B cell (primary cell): ENCODE data around the gene CTIF. TPM values are rescaled to one million over a fixed set of nuclear protein-coding genes. Genes with fewer than 3 reads are reported as not detected.

ENCODE experiments used
- ATAC-seq: fragments of 200-7000 bp; cut with Tn5 transposase; one replicate; pipeline ENCODE4 v1.10.0; 2021; ENCODE audit warnings: low read depth, mild to moderate bottlenecking, moderate number of reproducible peaks, moderate library complexity
- CTCF ChIA-PET: fragments of 350-600 bp; sonication (Branson Sonifier 250); formaldehyde crosslinking; loops from one replicate; lab custom pipeline; 2021; ENCODE audit warnings: antibody characterized with exemption, inconsistent platforms; lab: Charles Lee
- POLR2A ChIA-PET: fragments of 350-600 bp; sonication (Branson Sonifier 250); formaldehyde crosslinking; loops from one replicate; lab custom pipeline; 2021; ENCODE audit warnings: antibody characterized with exemption; lab: Charles Lee
- DNase-seq: peaks from one replicate; pipeline ENCODE4 v3.0.0; 2013
- H2AFZ ChIP-seq: 2 replicates; pipeline ENCODE4 v1.6.1; 2012; ENCODE audit warnings: mild to moderate bottlenecking, low read depth, low read length; ENCODE audit not compliant: insufficient read depth, poor library complexity, severe bottlenecking
- H3K27ac ChIP-seq, 2 donors: 1 replicate in 1 of 2; 2 replicates in 1 of 2; pipeline ENCODE4 v1.5.1; 2012 to 2013; ENCODE audit warnings: low read length in 2 of 2, mild to moderate bottlenecking in 2 of 2, moderate library complexity in 1 of 2
- H3K27me3 ChIP-seq, 4 experiments: fragments of 200-600 bp in 1 of 4; sonication (generic) in 1 of 4; replicated peaks in 1 of 4; 1 replicate in 2 of 4; 2 replicates in 2 of 4; pipeline versions ENCODE4 v1.6.1 to v1.7.0; 2013 to 2016; ENCODE audit warnings: low read length in 3 of 4, mild to moderate bottlenecking in 2 of 4, mixed read lengths in 1 of 4, moderate library complexity in 1 of 4; ENCODE audit not compliant: insufficient read depth in 4 of 4, control insufficient read depth in 3 of 4; ENCODE audit errors: control extremely low read depth in 1 of 4
- H3K36me3 ChIP-seq, 2 experiments: replicated peaks in 1 of 2; 1 replicate in 1 of 2; 2 replicates in 1 of 2; pipeline versions ENCODE4 v1.6.1 to v1.7.1; 2013; ENCODE audit warnings: low read length in 1 of 2; ENCODE audit not compliant: insufficient read depth in 2 of 2, control insufficient read depth in 1 of 2; ENCODE audit errors: control extremely low read depth in 1 of 2, extremely low read depth in 1 of 2
- H3K4me1 ChIP-seq, 2 donors: fragments of 200-600 bp in 1 of 2; sonication (generic) in 1 of 2; 1 replicate in 1 of 2; 2 replicates in 1 of 2; pipeline versions ENCODE4 v1.5.1 to v1.6.1; 2013 to 2017; ENCODE audit warnings: low read length in 2 of 2; ENCODE audit not compliant: control insufficient read depth in 2 of 2, insufficient read depth in 2 of 2
- H3K4me2 ChIP-seq: replicated peaks from 2 replicates; pipeline ENCODE3; 2012; ENCODE audit warnings: mild to moderate bottlenecking, low read depth, low read length; ENCODE audit not compliant: poor library complexity, severe bottlenecking
- H3K4me3 ChIP-seq, 5 experiments: fragments of 200-600 bp in 1 of 5; sonication (generic) in 1 of 5; 1 replicate in 3 of 5; 2 replicates in 2 of 5; pipeline versions ENCODE4 v1.5.1 to v1.7.0; 2011 to 2016; ENCODE audit warnings: low read length in 4 of 5, mild to moderate bottlenecking in 4 of 5, low read depth in 2 of 5, control low read depth in 1 of 5, moderate library complexity in 1 of 5; ENCODE audit not compliant: insufficient read depth in 1 of 5; ENCODE audit errors: control extremely low read depth in 1 of 5, extremely low read depth in 1 of 5
- H3K79me2 ChIP-seq: fragments of 200-600 bp; sonication (generic); one replicate; pipeline ENCODE4 v1.6.0; 2016; ENCODE audit warnings: low read length; ENCODE audit not compliant: control insufficient read depth, insufficient read depth
- H3K9ac ChIP-seq: fragments of 200-600 bp; sonication (generic); 2 replicates; pipeline ENCODE4 v1.6.1; 2017; ENCODE audit warnings: mild to moderate bottlenecking, low read length, moderate library complexity
- H3K9me3 ChIP-seq, 3 donors: one replicate each; pipeline versions ENCODE4 v1.6.1 to v1.7.1; 2013; ENCODE audit warnings: low read length in 2 of 3; ENCODE audit not compliant: control insufficient read depth in 2 of 3, insufficient read depth in 1 of 3; ENCODE audit errors: control extremely low read depth in 1 of 3
- H4K20me1 ChIP-seq: 2 replicates; pipeline ENCODE4 v1.6.0; 2012; ENCODE audit warnings: mild to moderate bottlenecking, low read length; ENCODE audit not compliant: insufficient read depth, control insufficient read depth, poor library complexity, severe bottlenecking
- H3K27ac Mint-ChIP-seq: one replicate; pipeline ENCODE4 v1.8.0; 2021; ENCODE audit warnings: mixed read lengths
- H3K27me3 Mint-ChIP-seq: one replicate; pipeline ENCODE4 v1.8.0; 2021; ENCODE audit warnings: mixed read lengths
- H3K4me1 Mint-ChIP-seq: one replicate; pipeline ENCODE4 v1.8.0; 2021; ENCODE audit warnings: mixed read lengths
- H3K4me3 Mint-ChIP-seq: one replicate; pipeline ENCODE4 v1.8.0; 2021; ENCODE audit warnings: mixed read lengths
- H3K9me3 Mint-ChIP-seq: one replicate; pipeline ENCODE4 v1.8.0; 2022; ENCODE audit warnings: mixed read lengths; ENCODE audit not compliant: insufficient read depth
- CTCF ChIP-seq: fragments of 200-600 bp; IDR thresholded peaks from one replicate; pipeline ENCODE4 v1.8.0; 2022; ENCODE audit warnings: antibody characterized with exemption, mild to moderate bottlenecking
- EZH2 ChIP-seq: IDR thresholded peaks from 2 replicates; pipeline ENCODE4 v1.6.1; 2012; ENCODE audit warnings: borderline replicate concordance, low read depth, mild to moderate bottlenecking, moderate library complexity, low read length; ENCODE audit not compliant: insufficient read depth, poor library complexity, severe bottlenecking
- WGBS: methylation state at CpG from one replicate; pipeline ENCODE4 v1.1.5; 2013; ENCODE audit warnings: missing lambda C conversion rate; ENCODE audit not compliant: insufficient coverage; 5-methylcytosine and 5-hydroxymethylcytosine counted together
- intact Hi-C: fragments of 100-400 bp; cut with micrococcal nuclease; formaldehyde crosslinking; loops from one replicate; pipeline ENCODE4 v1.10.0; 2022
- polyA plus RNA-seq: library from polyadenylated mRNA; depleted of rRNA; stranded (reverse); fragments of >200 nt; gene quantifications from 2 replicates; pipeline ENCODE4 v1.2.3, GENCODE V29; 2012
- total RNA-seq, 2 donors: library from RNA; stranded (reverse); fragments of 120-200 nt in 1 of 2; gene quantifications; 1 replicate in 1 of 2; 2 replicates in 1 of 2; pipeline versions ENCODE4 v1.2.3 to v1.2.4, GENCODE V29; 2013 to 2022

The CTIF gene
- total and polyA plus RNA-seq, 2 donors (not counting 1 experiment from before 2014, with no cell fraction given), result 3.6 to 16.2 TPM

GRCh38 chr18:48743886-48744285 is 205.1 kb downstream of the CTIF start:
- no peak overlapping the region for H3K4me3 Mint-ChIP-seq
- CTCF ChIA-PET, result no interaction called here
- DNase-seq (no peak), ATAC-seq (no peak)
- Histone ChIP-seq H3K9ac (no peak overlapping the region), H3K36me3 (no peaks in the 10 kb centered on the region), H3K4me2 (no peak overlapping the region), H3K79me2 (no peaks in the 10 kb centered on the region), H3K4me3 (no peak overlapping the region), H3K4me1 (no peaks in the 10 kb centered on the region), H3K27me3 (no peaks in the 10 kb centered on the region), H4K20me1 (no peaks in the 10 kb centered on the region), H3K27ac (no peak overlapping the region), H3K9me3 (no peaks in the 10 kb centered on the region), H2AFZ (no peak overlapping the region)
- no peaks in the 10 kb centered on the region for H3K4me1 Mint-ChIP-seq
- POLR2A ChIA-PET, result no interaction called here
- H3K27ac Mint-ChIP-seq, result no peak overlapping the region
- no peak for TF ChIP-seq EZH2
- TF ChIP-seq CTCF, result no peak
- intact Hi-C loops, result no loop called here
- no peaks in the 10 kb centered on the region for H3K27me3 Mint-ChIP-seq
- WGBS, result 90% methylated on average over 3 of the region's 4 CpGs
- no peaks in the 10 kb centered on the region for H3K9me3 Mint-ChIP-seq

GRCh38 chr18:48745293-48745692 is 206.5 kb downstream of the CTIF start:
- H3K9me3 ChIP-seq, result no peaks in the 10 kb centered on the region
- H3K9me3 Mint-ChIP-seq, result no peaks in the 10 kb centered on the region
- no peak overlapping the region for H3K27ac Mint-ChIP-seq
- TF ChIP-seq EZH2 (no peak), CTCF (no peak)
- H3K4me1 ChIP-seq, result no peaks in the 10 kb centered on the region
- no peak overlapping the region for H3K4me3 Mint-ChIP-seq
- H3K4me3 ChIP-seq, result no peak overlapping the region
- no peak overlapping the region for H3K27ac ChIP-seq
- 80% methylated on average over 1 of the region's 3 CpGs for WGBS
- H3K9ac ChIP-seq, result no peak overlapping the region
- H3K27me3 Mint-ChIP-seq, result no peaks in the 10 kb centered on the region
- POLR2A ChIA-PET, result no interaction called here
- DNase-seq (no peak), ATAC-seq (no peak)
- H2AFZ ChIP-seq, result no peak overlapping the region
- H3K4me1 Mint-ChIP-seq, result no peaks in the 10 kb centered on the region
- H3K4me2 ChIP-seq, result no peak overlapping the region
- no peaks in the 10 kb centered on the region for H4K20me1 ChIP-seq
- intact Hi-C loops, result no loop called here
- H3K36me3 ChIP-seq, result no peaks in the 10 kb centered on the region
- H3K27me3 ChIP-seq, result no peaks in the 10 kb centered on the region
- H3K79me2 ChIP-seq, result no peaks in the 10 kb centered on the region
- CTCF ChIA-PET, result no interaction called here
